GM12801 (cell line): ENCODE measurements around the gene TASOR2.

Source experiments
- CTCF ChIP-seq: IDR thresholded peaks from one replicate; pipeline ENCODE4 v1.5.1; 2011; ENCODE audit warnings: control low read depth; ENCODE audit not compliant: insufficient read length; ENCODE audit errors: extremely low read depth

Gene TASOR2

GRCh38 chr10:5679606-5680005 is 5.0 kb upstream of the TASOR2 start:
- TF ChIP-seq CTCF, result no peak

- TF ChIP-seq CTCF, result no peak
Measured at GRCh38 chr10:5681930-5682329, 2.7 kb upstream of the TASOR2 start.

GRCh38 chr10:5683065-5683464 is 1.6 kb upstream of the TASOR2 start:
- TF ChIP-seq CTCF, result no peak

GRCh38 chr10:5684971-5685763 is 529 bp downstream of the TASOR2 start:
- TF ChIP-seq CTCF, result no peak

GRCh38 chr10:5685764-5686240 is 1.2 kb downstream of the TASOR2 start:
- TF ChIP-seq CTCF, result no peak

- no peak for TF ChIP-seq CTCF
Measured at GRCh38 chr10:5688587-5688986, 3.9 kb downstream of the TASOR2 start.

- TF ChIP-seq CTCF, result no peak
Measured at GRCh38 chr10:5691786-5692185, 7.1 kb downstream of the TASOR2 start.
